DMS153 treated with DMSO at 0.1 percent for 48 hours (cell line): Measurements from ENCODE around the gene SNAI1.
"Not testable (repeated sequence)": the region's sequence is repeated elsewhere in the genome, so short reads cannot be mapped to it uniquely, and the experiment has no call there.

ENCODE experiments used
- DNase-seq: peaks from one replicate; lab custom pipeline; 2025; ENCODE audit not compliant: unreplicated experiment; lab: John Stamatoyannopoulos, UW

SNAI1 gene

GRCh38 chr20:49985617-49986016, 2.8 kb downstream of the SNAI1 start:
- DNase-seq, result no peak

GRCh38 chr20:49986049-49986448, 3.3 kb downstream of the SNAI1 start:
- no peak for DNase-seq

GRCh38 chr20:49987015-49987867, 4.5 kb downstream of the SNAI1 start:
- no peak for DNase-seq

- DNase-seq, result no peak
Measured at GRCh38 chr20:49987868-49988690, 5.3 kb downstream of the SNAI1 start.

- no peak for DNase-seq
Measured at GRCh38 chr20:49989234-49990065, 6.7 kb downstream of the SNAI1 start.

- no peak for DNase-seq
Measured at GRCh38 chr20:49990271-49990720, 7.5 kb downstream of the SNAI1 start.

GRCh38 chr20:49993301-49993751, 10.5 kb downstream of the SNAI1 start:
- DNase-seq, result no peak

- no peak for DNase-seq
Measured at GRCh38 chr20:49995586-49995985, 12.8 kb downstream of the SNAI1 start.

GRCh38 chr20:49998478-49999188, 15.9 kb downstream of the SNAI1 start:
- DNase-seq, result not testable (repeated sequence)

GRCh38 chr20:49999329-49999728, 16.5 kb downstream of the SNAI1 start:
- DNase-seq, result no peak

GRCh38 chr20:50000548-50001222, 17.9 kb downstream of the SNAI1 start:
- DNase-seq, result not testable (repeated sequence)

GRCh38 chr20:50001784-50002311, 19.1 kb downstream of the SNAI1 start:
- no peak for DNase-seq

- no peak for DNase-seq
Measured at GRCh38 chr20:50003253-50003656, 20.5 kb downstream of the SNAI1 start.

- DNase-seq, result no peak
Measured at GRCh38 chr20:50004229-50004628, 21.4 kb downstream of the SNAI1 start.

GRCh38 chr20:50005471-50005981, 22.7 kb downstream of the SNAI1 start:
- DNase-seq, result no peak

GRCh38 chr20:50007369-50007768, 24.6 kb downstream of the SNAI1 start:
- no peak for DNase-seq

GRCh38 chr20:50008007-50008406, 25.2 kb downstream of the SNAI1 start:
- no peak for DNase-seq

- no peak for DNase-seq
Measured at GRCh38 chr20:50009521-50010454, 27.0 kb downstream of the SNAI1 start.
